Mesenteric fat pad (tissue), 1 donor: Measurements from ENCODE around the gene ALKBH3. TPM values are rescaled to one million over a fixed set of nuclear protein-coding genes. Genes with fewer than 3 reads are reported as not detected.

Source experiments
- DNase-seq: peaks from one replicate; pipeline ENCODE4 v3.0.0-alpha.2; 2020; ENCODE audit warnings: low spot score
- total RNA-seq: library from RNA; stranded (reverse); fragmentation: NEBNext Ultra II Directional; extraction: Animal tissue kit (Norgen Biotek cat#: 25700); gene quantifications from one replicate; pipeline ENCODE4 v1.2.1, GENCODE V29; 2021
- donor health status: DM: yes; HTN: yes; CAD: no.

ALKBH3 gene
- total RNA-seq, 1 donor from 2014 or later: 31.0 TPM

DNA sequence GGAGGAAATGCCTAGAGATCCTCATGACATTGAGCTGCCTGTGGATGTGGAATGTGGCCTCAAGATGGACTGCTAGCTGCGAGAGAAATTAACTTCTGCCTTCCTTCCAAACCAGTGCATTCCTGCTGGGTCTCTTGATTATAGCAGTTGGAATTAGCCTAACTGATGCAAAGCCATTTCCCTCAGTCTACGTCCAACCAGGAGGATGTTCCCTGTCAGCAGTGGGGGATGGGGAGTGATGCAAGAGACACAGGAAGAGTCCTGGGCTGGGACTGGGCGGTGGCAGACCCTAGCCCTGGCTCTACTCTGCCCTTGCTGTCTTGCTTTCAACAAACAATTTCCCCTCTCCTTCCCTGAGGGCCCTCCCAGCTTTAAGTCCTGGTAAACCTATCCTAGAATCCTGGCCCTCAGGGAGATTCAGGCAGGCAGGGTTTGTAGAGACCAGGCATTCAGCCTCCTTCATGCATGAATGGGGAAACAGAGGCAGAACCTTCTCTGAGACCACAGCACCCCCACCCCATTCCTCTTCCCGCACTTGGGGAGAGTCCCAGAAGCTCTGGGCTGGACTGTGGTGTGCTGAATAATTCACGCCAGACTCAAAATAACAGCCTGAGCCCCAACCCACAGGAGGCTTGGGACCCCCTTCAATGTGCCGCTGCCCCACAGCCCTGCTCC is 78.8 kb downstream of the ALKBH3 start:
- DNase-seq: no peak

DNA sequence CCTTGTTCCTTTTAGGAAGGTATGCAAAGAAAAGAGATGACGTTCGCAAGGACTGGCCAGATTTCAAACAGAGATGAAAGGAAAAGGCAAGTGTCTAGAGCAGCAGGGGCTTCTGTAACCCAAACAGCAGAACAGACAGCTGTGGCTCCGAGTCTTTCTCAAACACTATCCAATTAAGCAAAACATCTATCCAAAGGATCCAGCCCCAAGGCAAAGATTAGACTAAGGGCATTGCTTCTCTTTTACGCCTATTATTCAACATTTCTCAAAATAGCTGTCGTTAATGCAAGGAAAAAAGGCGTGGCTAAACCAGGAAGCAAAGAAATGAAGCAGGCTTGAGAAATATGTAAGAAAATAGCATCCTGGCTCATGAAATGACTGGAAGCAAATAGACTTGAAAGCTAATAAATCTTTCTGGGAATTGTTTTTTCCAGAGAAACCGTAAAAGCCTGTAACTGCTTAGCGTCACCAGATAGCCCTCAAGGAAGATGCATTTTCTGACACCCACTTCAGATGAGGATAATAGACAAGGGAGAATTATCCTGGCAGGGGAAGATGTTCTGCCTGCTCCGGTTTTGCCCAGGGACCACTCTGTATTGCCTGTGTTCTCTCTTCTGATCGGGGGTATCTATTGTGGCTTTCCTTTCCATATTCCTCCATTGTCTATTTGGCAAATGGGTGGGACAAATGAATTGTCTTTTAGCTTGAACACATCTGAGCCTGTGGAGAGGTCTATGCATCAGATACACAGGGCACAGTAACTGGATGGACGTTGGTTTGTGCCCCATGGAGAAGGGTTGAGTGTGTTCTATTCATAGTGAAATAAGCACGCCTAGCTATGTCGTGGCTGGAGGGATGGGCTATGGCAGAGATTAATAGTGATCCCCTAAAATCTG is 82.0 kb downstream of the ALKBH3 start:
- DNase-seq: no peak

GRCh38 chr11:43963279-43963620 is 82.6 kb downstream of the ALKBH3 start:
- DNase-seq: no peak

DNA sequence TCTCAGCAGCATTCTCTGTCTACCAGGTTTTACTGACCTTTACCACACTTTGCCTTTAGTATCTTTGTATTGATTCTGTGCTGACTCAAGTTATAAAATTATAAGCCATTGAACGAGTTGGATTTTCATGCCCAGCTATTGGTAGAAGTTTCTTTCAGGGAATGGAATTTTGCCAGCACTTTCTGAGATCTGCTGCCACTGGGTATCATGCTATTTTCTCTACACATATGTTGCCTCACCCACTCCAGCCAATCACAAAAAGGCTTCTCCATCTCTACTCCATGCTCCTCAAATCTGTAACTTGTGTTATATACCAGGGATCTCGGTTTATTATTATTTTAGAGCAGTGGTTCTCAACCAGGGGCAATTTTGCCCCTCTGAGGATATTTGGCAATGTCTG is 87.0 kb downstream of the ALKBH3 start:
- DNase-seq: no peak

GRCh38 chr11:43968719-43969118 is 88.1 kb downstream of the ALKBH3 start:
- DNase-seq: no peak

GRCh38 chr11:43969543-43969942 is 88.9 kb downstream of the ALKBH3 start:
- no peak for DNase-seq

Other genes with a start within 250 kb of the ALKBH3 start
- gene HSD17B12, start 200.1 kb upstream of the ALKBH3 start, total RNA-seq: 110 TPM
- gene C11orf96, start 61.8 kb downstream of the ALKBH3 start, total RNA-seq: 349 TPM
- not detected for gene ACCSL, start 167.2 kb downstream of the ALKBH3 start, total RNA-seq
- gene ACCS, start 185.4 kb downstream of the ALKBH3 start, total RNA-seq: 20.4 TPM
- 54.3 TPM for gene EXT2, start 214.8 kb downstream of the ALKBH3 start, total RNA-seq